IMR-90 (cell line): ENCODE results near the gene ASTN2.

Experiments used
- CTCF ChIP-seq: conservative IDR thresholded peaks from 2 replicates; pipeline ENCODE4 v1.5.1; 2012; ENCODE audit warnings: mild to moderate bottlenecking, low read depth, low read length, improper control_type of control experiment
- USF2 ChIP-seq: fragments of 150-350 bp; IDR thresholded peaks from 2 replicates; pipeline ENCODE4 v1.6.1; 2017; ENCODE audit warnings: mild to moderate bottlenecking, antibody characterized with exemption, low read length, low read depth

GRCh38 chr9:117412006-117412715 is 2.7 kb downstream of the ASTN2 start:
- TF ChIP-seq CTCF (no peak), USF2 (no peak)
